ES-I3 (cell line): ENCODE results near the gene GATAD2A.

Experiments used
- H3K36me3 ChIP-seq: 2 replicates; pipeline ENCODE4 v1.6.1; 2013; ENCODE audit warnings: mild to moderate bottlenecking, low read length, control low read depth, moderate library complexity; ENCODE audit not compliant: insufficient read depth
- H3K4me1 ChIP-seq: 2 replicates; pipeline ENCODE4 v1.6.1; 2013; ENCODE audit warnings: mild to moderate bottlenecking, control low read depth, low read length; ENCODE audit not compliant: insufficient read depth
- H3K9ac ChIP-seq: 2 replicates; pipeline ENCODE4 v1.6.1; 2013; ENCODE audit warnings: low read depth, mild to moderate bottlenecking, low read length, moderate library complexity
- H3K9me3 ChIP-seq: 2 replicates; pipeline ENCODE4 v1.6.1; 2013; ENCODE audit warnings: mild to moderate bottlenecking, low read length, moderate library complexity; ENCODE audit not compliant: control insufficient read depth, insufficient read depth

GATAD2A gene

DNA sequence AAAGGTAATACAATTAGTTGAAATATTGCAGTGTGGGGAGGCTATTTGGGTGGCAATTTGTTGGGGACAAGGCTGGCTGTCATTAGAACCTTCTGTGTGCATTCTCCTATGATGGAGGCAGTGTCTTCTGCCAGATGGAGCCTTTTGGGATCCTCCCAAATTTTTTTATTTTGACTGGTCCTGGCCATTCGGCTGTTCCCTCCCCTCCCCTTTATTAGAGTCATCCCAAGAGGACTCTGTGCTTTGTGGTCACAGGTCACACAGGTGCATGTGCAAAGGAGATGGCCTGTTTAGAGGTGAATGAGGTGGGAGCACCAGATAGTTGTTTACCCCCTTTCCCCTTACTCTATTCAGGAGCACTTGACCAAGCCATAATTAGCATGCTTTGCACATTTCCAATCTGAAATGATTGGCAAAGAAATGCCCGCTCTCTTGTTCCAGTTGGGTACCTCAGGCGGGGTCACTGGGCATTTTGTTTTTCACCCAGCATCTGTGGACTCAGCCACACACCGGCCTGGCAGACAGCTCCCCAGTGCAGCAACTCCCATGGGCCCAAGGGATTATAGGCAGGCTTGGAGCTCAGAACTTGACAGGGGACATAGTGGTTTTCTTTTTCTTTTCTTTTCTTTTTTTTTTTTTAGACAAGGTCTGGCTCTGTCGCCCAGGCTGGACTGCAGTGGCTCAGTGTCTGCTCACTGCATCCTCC, 19.8 kb downstream of the GATAD2A start:
- H3K9me3 ChIP-seq = no peaks in the 10 kb centered on the region
- H3K9ac ChIP-seq = no peak overlapping the region
- peaks cover 3% of the 10 kb centered on the region; the same call in 1 of the 2 replicates for H3K36me3 ChIP-seq
- H3K4me1 ChIP-seq = peaks cover 13% of the 10 kb centered on the region

DNA sequence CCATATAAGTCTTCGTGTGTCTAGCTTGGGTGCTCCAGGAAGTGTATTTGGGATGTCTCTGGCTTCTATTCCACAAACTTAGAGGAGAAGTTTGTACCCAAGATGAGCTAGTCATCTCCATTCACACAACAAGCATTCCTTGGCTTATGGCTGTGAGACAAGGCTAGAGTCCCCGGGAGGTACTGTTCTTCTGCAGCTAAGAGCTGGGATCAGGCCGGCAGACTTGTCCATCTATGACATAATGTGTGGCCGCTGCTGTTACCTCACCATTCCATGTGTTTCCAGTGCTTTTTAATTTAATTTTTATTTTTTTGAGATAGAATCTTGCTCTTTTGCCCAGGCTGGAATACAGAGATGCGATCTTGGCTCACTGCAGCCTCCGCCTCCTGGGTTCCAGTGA, 20.7 kb downstream of the GATAD2A start:
- peaks cover 3% of the 10 kb centered on the region; the same call in 1 of the 2 replicates for H3K36me3 ChIP-seq
- no peaks in the 10 kb centered on the region for H3K9me3 ChIP-seq
- H3K9ac ChIP-seq = no peak overlapping the region
- peaks cover 13% of the 10 kb centered on the region for H3K4me1 ChIP-seq

DNA sequence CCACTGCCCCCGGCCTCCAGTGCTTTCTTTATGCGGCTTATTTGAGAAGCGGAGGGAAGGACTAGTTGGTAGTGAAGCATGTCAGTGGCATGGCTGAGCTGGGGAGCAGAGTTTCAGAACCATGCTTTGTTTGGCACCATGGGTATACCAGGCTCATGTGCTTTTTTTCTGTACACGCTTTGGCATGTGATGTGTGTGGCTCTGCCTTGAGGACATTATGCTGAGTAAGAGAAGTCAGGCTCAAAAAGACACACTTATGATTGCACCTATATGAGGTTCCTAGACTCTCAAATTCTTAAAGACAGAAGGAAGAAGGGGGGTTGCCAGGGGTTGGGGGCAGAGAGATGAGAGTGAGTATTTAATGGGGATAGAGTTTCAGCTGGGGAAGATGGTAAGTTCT, 21.3 kb downstream of the GATAD2A start:
- peaks cover 13% of the 10 kb centered on the region for H3K4me1 ChIP-seq
- H3K9me3 ChIP-seq = no peaks in the 10 kb centered on the region
- no peak overlapping the region for H3K9ac ChIP-seq
- H3K36me3 ChIP-seq = peaks cover 3% of the 10 kb centered on the region; the same call in 1 of the 2 replicates

DNA sequence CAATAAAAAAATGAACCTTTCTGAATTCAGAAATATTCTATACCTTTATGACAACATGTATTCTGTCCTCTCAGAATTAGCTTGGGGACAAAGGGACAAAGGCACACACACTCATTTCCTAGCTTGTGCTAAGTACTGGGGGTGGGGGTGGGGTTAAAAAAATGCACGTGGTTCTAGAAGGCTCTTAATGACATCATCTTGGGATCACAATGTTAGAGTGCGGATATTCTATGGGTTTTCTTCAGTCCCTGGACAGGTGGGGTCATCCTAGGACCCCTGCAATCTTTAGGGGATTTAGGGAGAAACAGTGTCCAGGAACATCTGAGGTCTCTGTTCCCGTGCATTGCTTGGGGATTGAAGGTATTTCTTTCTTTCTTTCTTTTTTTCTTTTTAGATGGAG, 21.8 kb downstream of the GATAD2A start:
- Histone ChIP-seq H3K9ac (no peak overlapping the region), H3K36me3 (peaks cover 3% of the 10 kb centered on the region; the same call in 1 of the 2 replicates), H3K9me3 (no peaks in the 10 kb centered on the region), H3K4me1 (peaks cover 13% of the 10 kb centered on the region)

DNA sequence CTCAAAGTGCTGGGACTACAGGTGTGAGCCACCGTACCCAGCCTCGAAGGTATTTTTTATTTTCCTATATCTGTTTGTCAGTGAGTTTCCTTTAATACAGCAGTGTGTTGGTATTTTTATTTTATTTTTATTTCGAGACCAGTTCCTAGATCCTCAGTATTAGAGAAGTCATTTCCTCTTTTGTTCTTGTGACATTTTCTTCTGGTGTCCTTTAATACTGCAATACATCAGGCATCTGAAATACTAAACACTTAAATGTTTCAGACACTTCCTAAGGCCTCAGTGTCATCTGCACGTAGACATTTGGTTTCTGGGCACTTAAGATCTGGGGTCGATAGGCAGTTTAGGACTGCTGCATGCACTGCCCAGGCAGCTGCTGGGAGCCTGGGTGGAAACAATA, 22.5 kb downstream of the GATAD2A start:
- H3K9ac ChIP-seq = no peak overlapping the region

DNA sequence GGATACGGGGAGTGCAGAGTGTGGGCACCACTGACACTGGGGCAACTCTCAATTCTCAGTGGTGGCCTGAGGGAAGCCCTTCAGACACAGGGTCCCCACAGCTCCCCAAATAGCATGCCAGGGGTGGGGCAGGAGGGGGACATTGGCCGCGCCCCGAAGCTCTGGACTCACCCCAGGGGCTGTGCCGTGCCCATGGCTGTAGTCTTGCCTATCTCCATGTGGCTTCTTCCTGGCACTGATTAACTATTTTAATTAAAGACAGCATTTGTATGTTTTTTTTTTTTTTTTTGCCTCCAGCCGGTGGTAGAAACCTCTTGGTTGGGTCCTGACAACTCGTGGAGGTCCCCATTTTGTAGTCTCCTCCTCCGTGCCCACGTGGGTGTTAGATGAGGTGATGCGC, 23.3 kb downstream of the GATAD2A start:
- no peak overlapping the region for H3K9ac ChIP-seq
- peaks cover 13% of the 10 kb centered on the region for H3K4me1 ChIP-seq
- H3K36me3 ChIP-seq = peaks cover 3% of the 10 kb centered on the region; the same call in 1 of the 2 replicates
- H3K9me3 ChIP-seq = no peaks in the 10 kb centered on the region

More for the DNA sequence above, 22.5 kb downstream of the GATAD2A start:
- H3K9me3 ChIP-seq = no peaks in the 10 kb centered on the region
- H3K4me1 ChIP-seq = peaks cover 13% of the 10 kb centered on the region
- peaks cover 3% of the 10 kb centered on the region; the same call in 1 of the 2 replicates for H3K36me3 ChIP-seq

DNA sequence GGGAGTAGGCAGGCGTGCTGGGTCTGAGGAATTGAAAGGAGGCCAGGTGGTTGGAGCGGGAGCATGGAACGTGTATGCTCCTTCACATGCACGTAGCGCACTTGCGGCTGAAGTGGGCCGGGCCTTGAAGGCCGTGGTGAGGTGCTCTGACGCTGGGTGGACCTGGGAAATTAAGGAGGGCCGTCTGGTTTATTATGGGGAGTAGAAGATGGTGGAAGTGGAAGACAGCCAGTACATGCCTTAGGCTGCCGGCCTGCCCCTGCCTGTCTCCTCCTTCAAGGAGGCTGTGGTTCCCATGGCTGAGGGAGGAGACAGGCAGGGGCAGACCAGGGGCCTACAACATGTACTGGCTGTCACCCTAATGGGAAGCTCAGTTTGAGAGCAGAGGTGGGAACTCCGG, 23.9 kb downstream of the GATAD2A start:
- peaks cover 3% of the 10 kb centered on the region; the same call in 1 of the 2 replicates for H3K36me3 ChIP-seq
- peaks cover 13% of the 10 kb centered on the region for H3K4me1 ChIP-seq
- H3K9ac ChIP-seq = no peak overlapping the region
- H3K9me3 ChIP-seq = no peaks in the 10 kb centered on the region

DNA sequence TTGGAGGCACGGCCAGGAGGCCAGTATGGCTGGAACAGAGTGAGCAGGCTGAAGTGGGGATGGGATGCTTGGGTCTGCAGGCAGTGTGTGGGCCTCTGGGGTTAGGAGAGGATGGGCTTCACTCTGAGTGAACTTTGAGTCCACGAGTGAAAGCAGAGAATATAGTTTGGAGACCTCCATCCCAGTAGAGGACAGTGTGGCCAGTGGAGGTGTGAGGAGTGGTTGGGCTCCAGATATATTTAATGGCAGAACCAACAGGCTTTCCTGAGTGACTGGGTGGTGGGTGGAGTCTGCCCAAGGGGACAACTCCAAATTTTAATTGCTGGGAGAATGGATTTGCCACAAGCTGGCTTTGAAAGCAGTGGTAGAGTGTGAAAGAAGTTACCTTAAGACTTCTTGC, 27.3 kb downstream of the GATAD2A start:
- H3K9me3 ChIP-seq = no peaks in the 10 kb centered on the region
- no peak overlapping the region for H3K9ac ChIP-seq
- peaks cover 7% of the 10 kb centered on the region; the same call in 1 of the 2 replicates for H3K36me3 ChIP-seq
- no peaks in the 10 kb centered on the region for H3K4me1 ChIP-seq

DNA sequence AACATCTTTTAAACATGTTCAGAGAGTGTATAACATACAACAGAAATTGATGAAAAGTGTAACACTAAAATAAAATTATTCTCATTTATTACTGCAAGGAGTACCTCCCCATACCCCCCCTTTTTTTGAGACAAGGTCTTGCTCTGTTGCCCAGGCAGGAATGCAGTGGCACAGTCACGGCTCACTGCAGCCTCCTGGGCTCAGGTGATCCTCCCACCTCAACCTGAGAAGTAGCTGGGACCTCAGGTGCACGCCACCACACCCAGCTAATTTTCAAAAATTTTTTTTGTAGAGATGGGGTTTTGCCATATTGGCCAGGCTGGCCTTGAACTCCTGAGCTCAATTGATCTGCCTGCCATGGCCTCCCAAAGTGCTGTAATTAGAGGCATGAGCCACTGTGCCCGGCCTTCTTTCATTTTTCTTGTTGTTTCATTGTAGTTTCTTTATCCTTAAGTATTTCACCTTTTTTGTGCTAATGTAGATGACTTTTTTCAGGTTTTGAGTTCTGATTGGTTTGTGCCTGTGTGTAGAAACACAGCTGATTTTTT, 28.3 kb downstream of the GATAD2A start:
- Histone ChIP-seq H3K4me1 (no peaks in the 10 kb centered on the region), H3K9ac (no peak overlapping the region)

DNA sequence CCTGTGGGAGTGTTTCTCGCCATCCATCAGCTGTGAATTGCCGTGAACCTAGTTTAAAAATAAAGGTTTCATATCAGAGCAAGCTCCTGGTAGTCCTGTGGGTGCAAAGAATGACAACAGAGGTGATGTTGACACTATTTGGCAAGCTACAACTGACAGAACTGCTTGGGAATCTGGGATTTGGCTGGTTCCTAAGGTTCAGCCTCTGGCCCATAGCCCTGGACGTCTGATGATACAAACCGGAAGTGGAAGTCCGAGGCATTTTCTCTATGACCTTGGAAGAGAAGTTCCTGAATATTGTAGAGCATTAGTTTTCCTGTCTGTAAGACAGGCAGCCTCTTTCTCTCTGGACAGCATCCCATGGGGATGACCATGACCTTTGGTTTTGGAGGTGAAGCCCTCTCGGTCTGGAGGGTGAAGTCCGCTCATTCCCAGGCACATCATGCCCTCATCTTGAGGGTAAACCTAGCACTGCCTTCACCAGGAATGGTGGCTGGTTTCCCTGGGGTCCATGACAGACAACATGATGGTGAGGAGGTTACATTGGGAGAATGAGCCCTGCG, 29.1 kb downstream of the GATAD2A start:
- Histone ChIP-seq H3K9me3 (no peaks in the 10 kb centered on the region), H3K36me3 (peaks cover 6% of the 10 kb centered on the region; the same call in 1 of the 2 replicates), H3K4me1 (no peaks in the 10 kb centered on the region), H3K9ac (no peak overlapping the region)

More for the DNA sequence above, 28.3 kb downstream of the GATAD2A start:
- H3K9me3 ChIP-seq = no peaks in the 10 kb centered on the region
- peaks cover 7% of the 10 kb centered on the region; the same call in 1 of the 2 replicates for H3K36me3 ChIP-seq

DNA sequence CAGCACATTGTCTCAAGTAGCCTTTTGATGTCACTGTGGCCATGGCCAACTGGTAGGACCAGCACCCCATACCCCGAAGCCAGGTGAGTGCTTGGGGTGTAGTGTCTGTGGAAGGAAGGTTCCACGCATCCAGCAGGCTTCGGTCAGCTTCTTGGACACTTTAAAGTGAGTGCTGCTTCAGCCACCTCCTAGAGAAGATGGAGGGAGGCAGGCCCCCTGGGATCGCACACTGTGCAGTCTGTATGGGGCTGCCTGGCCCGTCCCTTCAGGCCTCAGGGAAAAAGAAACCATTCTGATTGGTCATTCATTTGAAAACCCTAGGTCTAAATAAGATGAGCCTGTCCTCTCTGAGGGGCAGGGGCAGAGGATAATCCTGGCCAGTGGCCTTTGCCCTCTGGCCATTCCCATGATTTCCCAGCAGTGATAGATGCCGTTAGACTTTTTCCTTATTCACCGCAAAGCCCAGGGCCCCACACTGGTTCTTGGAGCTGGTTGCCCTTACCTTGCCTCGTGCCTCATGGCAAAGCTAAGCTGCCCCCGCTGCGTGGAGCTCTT, 30.7 kb downstream of the GATAD2A start:
- Histone ChIP-seq H3K4me1 (no peaks in the 10 kb centered on the region), H3K36me3 (0 out of 2 replicates have a peak, but pooled peaks cover 4% of the 10 kb centered on the region), H3K9ac (no peak overlapping the region), H3K9me3 (no peaks in the 10 kb centered on the region)

DNA sequence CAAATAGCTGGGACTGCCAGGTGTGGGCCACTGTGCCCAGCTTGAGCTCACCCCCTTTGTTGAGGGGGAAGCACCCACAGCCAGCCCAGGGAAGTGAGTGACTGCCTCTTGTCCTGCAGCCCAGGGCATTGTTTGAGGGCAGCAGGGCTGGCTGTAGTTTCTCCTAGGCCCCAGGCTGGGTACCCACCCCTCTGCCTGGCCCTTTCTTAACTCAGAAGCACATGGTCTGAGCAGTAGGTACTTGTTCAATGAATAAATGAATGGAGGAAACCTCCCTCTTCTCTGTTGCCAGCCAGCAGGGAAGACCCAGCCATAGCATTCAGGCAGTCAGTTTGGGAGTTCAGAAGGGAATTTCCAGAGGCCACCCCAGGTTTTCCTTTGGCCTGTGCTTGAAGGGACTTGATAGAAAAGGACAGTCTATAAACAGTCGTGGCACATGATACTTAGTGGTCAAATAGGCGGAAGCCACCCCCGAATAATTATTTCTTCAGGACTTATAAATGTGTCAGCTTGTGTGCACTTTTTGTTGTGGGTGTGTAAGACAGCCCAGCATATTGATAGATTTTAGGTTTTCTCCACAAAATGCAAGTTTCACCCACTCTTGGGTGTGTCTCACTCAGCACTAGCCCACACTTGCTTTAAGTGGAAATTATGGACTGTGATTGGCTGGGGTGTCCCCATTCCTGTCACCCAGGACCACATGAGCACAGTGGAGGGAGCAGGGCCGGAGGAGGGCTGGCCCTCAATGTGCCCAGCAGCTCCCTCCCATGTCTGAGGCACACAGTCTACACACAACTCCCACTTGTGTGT, 33.1 kb downstream of the GATAD2A start:
- Histone ChIP-seq H3K9ac (no peak overlapping the region), H3K36me3 (0 out of 2 replicates have a peak, but pooled peaks cover 4% of the 10 kb centered on the region), H3K9me3 (no peaks in the 10 kb centered on the region), H3K4me1 (no peaks in the 10 kb centered on the region)

DNA sequence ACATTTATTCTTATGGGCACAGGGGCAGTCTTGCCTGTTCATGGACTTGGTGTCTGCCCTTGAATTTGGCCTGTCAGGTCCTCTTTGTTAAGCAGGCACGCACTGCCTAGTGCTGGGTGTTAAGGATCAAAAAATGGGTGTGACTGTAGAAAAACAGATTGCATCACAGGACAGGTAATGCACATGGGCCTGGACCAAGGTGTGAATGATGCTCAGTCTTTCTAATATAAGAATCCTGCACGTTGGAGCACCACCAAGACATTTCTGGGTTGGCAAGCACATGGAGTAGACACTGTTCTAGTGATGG, 33.7 kb downstream of the GATAD2A start:
- Histone ChIP-seq H3K4me1 (no peaks in the 10 kb centered on the region), H3K36me3 (0 out of 2 replicates have a peak, but pooled peaks cover 4% of the 10 kb centered on the region), H3K9ac (no peak overlapping the region), H3K9me3 (no peaks in the 10 kb centered on the region)

DNA sequence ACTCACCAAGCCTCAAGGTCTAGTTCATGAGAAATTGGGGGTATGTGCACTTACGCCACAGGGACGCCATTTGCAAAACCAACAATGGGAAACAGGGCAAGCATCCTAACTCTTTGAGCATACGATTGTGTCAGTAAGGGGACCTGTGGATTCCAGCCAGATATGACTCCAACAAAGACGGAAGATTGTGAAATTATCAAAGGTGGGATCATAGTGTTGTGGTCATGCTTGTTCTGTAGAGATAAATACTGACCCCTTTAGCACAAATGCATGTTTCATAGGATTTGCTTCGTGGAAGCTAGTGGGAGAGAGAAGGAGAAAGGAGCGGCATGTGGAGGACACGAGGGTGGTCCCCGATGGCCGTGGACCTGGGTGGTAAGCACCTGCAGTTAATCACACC, 37.8 kb downstream of the GATAD2A start:
- Histone ChIP-seq H3K36me3 (no peaks in the 10 kb centered on the region), H3K9ac (no peak overlapping the region), H3K4me1 (peaks cover 32% of the 10 kb centered on the region), H3K9me3 (no peaks in the 10 kb centered on the region)
